Fibroblast of lung (primary cell): ENCODE data around the gene POGK.

Experiments used
- CTCF ChIP-seq, 2 donors: IDR thresholded peaks in 1 of 2; conservative IDR thresholded peaks in 1 of 2; 1 replicate in 1 of 2; 2 replicates in 1 of 2; pipeline ENCODE4 v1.5.1; 2011 to 2012; ENCODE audit warnings: low read length in 2 of 2, control low read depth in 1 of 2, inconsistent platforms in 1 of 2, low read depth in 1 of 2, mild to moderate bottlenecking in 1 of 2
- EZH2 ChIP-seq: IDR thresholded peaks from 2 replicates; pipeline ENCODE4 v1.5.1; 2012; ENCODE audit warnings: low read length, control low read depth, mild to moderate bottlenecking; ENCODE audit errors: missing control alignments

DNA sequence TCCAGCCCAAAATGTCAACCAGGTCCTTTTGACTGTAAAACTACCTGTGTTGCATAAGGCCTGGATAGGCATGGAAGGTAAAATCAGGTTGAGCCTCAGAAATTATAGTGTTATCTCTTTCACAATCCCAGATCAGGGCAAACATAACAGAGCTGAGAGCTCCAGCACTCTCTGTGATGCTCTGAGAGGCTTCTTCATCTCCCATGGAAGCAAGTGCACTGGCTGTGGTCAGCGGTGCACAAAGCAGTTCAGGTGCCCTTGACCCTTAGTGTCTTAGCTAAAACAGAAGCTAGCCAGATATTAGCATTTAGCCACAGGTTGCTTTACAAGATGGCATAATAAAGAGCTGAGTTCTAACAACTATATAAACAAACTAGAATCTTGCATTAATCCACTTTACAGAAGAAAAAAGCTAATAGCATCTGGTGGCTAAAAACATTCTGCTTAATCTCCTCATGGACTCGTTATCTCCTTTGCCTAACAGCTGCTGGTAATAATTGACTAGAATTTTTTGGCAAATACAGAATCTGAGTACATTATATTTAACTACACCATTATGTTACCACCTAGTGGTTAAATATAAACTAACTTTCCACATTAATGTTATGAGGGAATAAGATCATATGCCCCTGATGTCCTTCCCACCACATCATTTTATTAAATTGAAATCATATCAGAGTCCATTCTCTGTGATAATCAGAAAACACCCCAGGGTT is 25.6 kb upstream of the POGK start:
- TF ChIP-seq CTCF (conservative IDR thresholded peaks at IDR 0.05 in 1 of 2, IDR thresholded peaks at IDR 0.05 in 1 of 2; ENCODE audit: low read depth in 1 of 2, low read length in 2 of 2) = no peak
- no peak for TF ChIP-seq EZH2
